Activated T-cell treated with anti-CD3 and anti-CD28 coated beads for 1 hour (primary cell): ENCODE measurements around the gene HCST.
"Not testable (repeated sequence)": the region's sequence is repeated elsewhere in the genome, so short reads cannot be mapped to it uniquely, and the experiment has no call there.

Experiments used
- DNase-seq: peaks from one replicate; pipeline ENCODE4 v3.0.0-alpha.2; 2020; ENCODE audit warnings: low read depth

HCST gene

GRCh38 chr19:35879770-35880317 lies 22.5 kb upstream of the HCST start:
- DNase-seq: peak; percentile 63

DNA sequence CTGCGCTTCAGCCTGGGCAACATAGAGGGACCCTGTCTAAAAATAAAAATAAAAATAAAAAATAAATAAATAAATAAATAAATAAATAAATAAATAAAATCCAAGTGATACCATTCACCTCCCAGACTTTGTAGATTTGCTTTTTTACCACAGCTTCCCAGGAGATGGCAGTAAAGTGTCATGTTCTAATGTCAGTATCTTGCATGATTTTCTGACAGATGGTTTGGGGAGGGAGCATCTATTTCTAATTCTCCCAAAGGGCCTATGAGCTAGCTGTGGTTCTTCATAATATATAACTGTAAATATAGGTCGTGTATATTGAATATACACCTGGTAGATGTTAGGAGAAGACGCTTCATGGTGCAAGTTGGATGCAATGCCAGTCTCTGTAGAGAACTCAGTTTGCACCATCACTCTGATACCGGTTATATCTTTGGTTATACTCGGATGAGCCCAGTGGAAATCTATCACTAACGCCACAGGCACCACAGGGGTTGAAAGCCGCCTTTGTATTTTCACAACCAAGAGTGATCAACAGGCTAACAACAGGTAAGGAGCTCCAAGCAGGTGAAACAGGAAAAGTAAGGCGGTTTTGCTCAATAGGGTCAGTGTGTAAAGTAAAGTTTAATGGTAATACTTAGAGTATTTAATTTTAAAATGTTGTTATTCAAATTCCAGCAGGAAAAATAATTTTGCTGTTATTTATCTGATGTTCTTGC lies 20.1 kb upstream of the HCST start:
- no peak for DNase-seq

DNA sequence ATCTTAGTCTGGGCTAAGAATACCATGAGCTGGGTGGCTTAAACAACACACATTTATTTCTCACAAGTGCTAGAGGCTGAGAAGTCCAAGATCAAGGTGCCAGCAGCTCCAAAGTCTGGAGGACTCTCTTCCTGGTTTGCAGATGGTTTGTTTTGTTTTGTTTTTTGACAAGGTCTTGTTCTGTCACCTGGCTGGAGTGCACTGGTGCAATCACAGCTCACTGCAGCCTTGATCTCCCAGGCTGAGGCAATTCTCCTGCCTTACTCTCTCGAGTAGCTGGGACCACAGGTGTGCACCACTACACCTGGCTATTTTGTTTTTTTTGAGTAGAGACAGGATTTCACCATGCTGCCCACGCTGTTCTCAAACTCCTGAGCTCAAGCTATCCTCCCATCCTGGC lies 18.4 kb upstream of the HCST start:
- DNase-seq: no peak

DNA sequence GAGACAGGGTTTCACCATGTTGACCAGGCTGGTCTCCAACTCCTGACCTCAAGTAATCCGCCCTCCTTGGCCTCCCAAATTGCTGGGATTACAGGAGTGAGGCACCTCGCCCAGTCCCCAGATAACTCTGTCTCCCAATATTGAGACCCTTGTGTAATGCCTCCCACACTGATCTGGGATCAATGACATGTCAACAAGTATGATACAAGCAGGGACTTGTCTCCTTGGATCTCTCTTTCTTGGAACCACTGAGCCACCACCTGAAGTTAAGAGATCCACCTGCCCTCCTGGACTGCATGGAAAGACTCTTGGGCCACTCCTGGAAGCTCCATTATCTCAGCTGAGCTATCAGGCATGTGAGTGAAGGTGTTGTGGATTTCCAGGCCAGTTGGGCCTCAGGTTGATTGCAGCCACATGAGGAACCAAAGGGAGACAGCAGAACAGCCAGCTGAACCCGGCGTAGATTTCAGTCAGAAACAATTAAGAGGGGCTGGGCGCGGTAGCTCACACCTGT lies 17.0 kb upstream of the HCST start:
- no peak for DNase-seq

GRCh38 chr19:35885904-35886303 lies 16.4 kb upstream of the HCST start:
- DNase-seq: no peak

- no peak for DNase-seq
Measured at GRCh38 chr19:35887197-35887596, 15.1 kb upstream of the HCST start.

- DNase-seq: no peak
Measured at GRCh38 chr19:35888398-35888797, 13.9 kb upstream of the HCST start.

- DNase-seq: no peak
Measured at GRCh38 chr19:35889370-35890112, 12.8 kb upstream of the HCST start.

DNA sequence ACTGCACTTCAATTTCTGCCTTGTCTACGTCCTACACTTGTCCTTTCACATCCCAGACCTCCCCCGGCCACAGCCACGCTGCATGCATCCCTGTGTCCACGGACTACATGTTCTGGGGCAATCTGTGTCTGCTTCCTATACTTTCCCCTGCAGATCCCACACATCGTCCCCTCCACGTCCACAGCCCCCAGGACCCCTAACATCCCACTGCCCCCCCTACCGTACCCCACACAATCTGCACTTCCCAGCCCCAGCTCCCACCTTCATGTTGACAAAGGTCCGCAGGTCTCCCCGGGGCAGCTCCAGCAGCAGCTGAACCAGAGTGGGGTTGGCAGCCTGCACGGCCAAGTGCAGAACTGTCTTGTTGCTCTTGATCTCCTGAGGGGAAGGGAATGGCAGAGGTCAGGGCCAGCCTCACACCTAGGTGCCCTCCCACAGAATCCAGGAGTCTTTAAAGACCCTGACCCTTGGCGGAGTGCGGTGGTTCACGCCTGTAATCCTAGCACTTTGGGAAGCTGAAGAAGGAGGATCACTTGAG lies 12.1 kb upstream of the HCST start:
- no peak for DNase-seq

- not testable (repeated sequence) for DNase-seq
Measured at GRCh38 chr19:35891819-35892218, 10.5 kb upstream of the HCST start.

DNA sequence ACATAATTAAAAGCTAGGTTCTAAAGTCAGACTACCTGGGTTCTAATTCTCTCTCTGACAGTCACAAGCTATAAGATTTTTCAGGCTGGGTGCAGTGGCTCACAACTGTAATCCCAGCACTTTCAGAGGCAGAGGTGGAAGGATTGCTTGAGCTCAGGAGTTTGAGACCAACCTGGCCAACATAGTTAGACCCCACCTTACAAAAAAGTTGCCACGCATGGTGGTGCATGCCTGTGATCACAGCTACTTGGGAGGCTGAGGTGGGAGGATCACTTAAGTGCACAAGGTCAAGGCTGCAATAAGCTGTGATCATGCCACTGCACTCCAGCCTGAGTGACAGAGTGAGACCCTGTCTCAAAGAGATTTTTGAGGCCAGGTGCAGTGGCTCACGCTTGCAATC lies 8.0 kb upstream of the HCST start:
- no peak for DNase-seq

- no peak for DNase-seq
Measured at GRCh38 chr19:35895911-35896642, 6.3 kb upstream of the HCST start.

DNA sequence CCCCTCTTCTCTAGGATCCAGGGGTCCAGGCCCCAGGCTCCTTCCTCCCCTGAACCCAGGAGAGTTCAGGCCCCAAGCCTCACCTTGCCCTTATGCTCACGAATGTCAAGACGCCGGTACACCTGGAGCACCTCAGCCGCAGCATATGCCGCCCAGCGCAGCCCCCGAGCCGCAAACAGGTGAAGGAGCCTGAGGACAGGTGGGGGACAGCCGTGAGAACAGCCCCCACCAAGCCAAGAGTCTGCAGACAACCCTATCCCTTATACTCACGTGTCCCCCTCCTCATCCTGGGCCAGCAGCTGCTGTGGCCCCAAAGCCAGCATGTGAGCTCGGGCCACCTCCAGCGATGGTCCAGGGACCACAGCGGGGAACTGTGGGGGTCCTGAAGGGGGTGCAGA lies 5.7 kb upstream of the HCST start:
- DNase-seq: no peak

DNA sequence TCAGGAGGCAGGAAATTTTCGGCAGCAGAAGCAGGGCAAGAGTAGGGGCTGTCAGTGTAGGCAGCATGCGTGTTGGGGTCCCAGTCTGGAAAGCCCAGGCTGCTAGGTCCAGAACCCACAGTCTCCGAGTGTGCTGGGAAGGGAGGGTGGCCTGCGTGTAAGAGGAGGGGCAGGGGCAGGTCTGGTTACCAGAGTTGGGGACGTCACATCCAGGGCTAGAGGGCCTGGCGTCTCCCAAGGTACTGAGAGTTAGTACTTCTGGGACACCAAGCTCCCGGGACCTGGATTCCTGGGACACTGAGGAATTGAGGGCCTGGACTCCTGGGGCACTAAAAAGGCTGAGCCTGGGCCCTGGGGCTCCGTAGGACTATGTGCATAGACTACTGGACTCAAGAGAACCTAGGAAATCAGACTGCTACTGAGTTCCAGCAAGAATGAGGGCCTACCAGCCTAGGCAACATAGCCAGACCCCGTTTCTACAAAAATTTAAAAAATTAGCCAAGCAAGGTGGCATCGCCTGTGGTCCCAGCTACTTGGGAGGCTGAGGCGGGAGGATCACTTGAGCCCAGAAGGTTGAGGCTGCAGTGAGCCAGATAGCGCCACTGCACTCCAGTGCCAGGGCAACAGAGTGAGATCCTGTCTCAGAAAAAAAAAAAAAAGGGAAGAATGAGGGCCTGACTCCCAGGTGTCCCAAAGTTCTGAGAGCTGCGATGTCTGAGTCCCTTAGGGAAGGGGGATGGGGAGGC lies 4.5 kb upstream of the HCST start:
- no peak for DNase-seq

GRCh38 chr19:35898499-35898809 lies 3.9 kb upstream of the HCST start:
- DNase-seq: no peak

DNA sequence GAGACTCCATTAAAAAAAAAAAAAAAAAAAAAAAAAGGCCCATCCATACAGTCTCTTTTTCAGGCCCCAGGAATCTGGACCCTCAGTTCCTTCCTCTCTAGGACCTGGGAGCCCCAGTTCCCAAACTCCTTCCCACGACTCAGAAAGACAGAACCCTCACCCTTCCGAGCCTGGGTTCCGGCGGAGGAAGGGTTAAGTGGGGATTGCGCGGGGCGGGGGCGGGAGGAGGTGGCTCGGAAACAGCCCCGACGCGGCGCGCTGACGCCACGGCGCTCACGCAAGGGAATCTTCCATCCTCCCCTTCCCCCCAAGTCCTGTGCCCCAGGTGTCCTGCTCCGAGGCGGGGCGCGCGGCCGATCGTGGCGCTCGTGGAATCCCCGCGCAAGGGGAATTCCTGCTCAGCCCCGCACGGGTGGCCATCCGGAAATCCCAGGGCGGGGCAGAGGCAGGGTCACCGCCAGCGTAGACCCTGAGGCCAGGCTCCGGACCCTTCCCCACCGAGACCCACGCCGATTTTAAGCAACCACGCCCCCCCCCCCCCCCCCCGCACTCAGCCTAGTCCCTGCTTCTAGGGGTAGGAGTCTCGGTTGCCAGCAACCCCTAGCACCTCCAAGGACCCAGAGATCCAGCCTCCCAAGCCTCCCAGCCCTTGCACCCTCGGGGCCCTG lies 2.6 kb upstream of the HCST start:
- DNase-seq: peak; percentile 84

DNA sequence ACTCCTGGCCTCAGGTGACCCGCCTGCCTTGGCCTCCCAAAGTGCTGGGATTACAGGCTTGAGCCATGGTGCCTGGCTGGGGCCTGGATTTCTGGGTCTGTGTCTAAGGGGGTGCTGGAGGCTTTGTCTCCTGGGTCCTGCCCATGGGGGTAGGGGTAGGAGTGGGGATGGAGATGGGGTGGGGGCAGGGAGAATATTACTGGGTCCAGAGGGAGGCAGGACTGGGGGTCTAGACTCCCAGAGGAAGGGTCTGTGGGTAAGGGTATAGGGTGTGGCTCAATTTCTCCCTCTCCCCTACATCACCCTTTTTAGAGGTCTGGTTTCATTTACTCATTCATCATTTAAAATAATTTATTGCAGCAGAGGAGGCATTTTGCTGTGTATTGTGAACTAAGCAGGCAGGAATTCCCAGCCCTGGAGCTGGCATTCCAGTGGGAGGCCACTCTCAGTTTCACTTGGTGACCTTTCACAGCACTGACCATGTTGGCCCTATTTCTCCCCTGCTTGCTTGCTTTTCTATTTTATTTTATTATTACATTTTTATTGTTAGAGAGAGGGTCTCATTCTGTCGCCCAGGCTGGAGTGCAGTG lies 1.2 kb upstream of the HCST start:
- DNase-seq: no peak

- no peak for DNase-seq
Measured at GRCh38 chr19:35902870-35903475, 644 bp downstream of the HCST start.

DNA sequence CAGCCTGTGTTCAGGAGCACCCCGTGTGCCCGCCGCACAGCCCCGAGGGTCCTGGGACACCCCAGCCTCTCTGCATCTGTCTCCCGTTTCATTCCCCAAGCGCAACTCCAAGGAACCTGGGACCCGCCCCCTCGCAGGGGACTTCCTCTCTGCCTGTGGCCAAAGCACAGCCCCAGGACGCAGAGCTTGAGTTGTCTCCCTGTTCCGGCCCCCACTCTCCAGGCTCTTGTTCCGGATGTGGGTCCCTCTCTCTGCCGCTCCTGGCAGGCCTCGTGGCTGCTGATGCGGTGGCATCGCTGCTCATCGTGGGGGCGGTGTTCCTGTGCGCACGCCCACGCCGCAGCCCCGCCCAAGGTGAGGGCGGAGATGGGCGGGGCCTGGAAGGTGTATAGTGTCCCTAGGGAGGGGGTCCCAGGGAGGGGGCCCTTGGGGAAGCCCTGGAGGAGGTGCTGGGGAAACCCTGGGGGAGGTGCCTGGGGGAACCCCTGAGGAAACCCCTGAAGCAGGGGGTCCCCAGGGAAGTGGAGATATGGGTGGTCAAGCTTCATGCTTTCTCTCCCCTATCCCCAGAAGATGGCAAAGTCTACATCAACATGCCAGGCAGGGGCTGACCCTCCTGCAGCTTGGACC lies 1.3 kb downstream of the HCST start:
- DNase-seq: peak; percentile 86
